Activated naive CD4-positive, alpha-beta T cell treated with anti-CD3 and anti-CD28 coated beads, Interleukin-2, amount 50 U/mL, for 72 hours (primary cell): ENCODE measurements around the gene SCARF1. TPM values are rescaled to one million over a fixed set of nuclear protein-coding genes. Genes with fewer than 3 reads are reported as not detected.

Source experiments
- ATAC-seq, 2 donors: fragments of 150-1000 bp; cut with Tn5 transposase; 2 replicates each; pipeline ENCODE4 v1.10.0; 2021; ENCODE audit warnings: mild to moderate bottlenecking in 2 of 2, moderate library complexity in 2 of 2
- DNase-seq, 2 donors: peaks; one replicate each; pipeline ENCODE4 v3.0.0; 2021 to 2022; ENCODE audit warnings: low spot score in 2 of 2
- H3K27ac Mint-ChIP-seq, 2 donors: one replicate each; pipeline ENCODE4 v1.8.0; 2022; ENCODE audit warnings: mild to moderate bottlenecking in 2 of 2, mixed read lengths in 2 of 2
- H3K36me3 Mint-ChIP-seq, 2 donors: one replicate each; pipeline ENCODE4 v1.8.0; 2022; ENCODE audit warnings: mixed read lengths in 2 of 2
- H3K9me3 Mint-ChIP-seq, 2 donors: one replicate each; pipeline ENCODE4 v1.8.0; 2022; ENCODE audit warnings: mixed read lengths in 2 of 2
- total RNA-seq, 2 donors: library from RNA; stranded (reverse); gene quantifications; one replicate each; pipeline ENCODE4 v1.2.3, GENCODE V29; 2022

The SCARF1 gene
- total RNA-seq, 2 donors from 2014 or later = 1.1 to 2.3 TPM

GRCh38 chr17:1592751-1593629 is 52.5 kb downstream of the SCARF1 start:
- DNase-seq = no peak
- peak overlapping the region in 1 of 2 donors; percentile 57 for H3K27ac Mint-ChIP-seq

GRCh38 chr17:1591474-1592090 is 54.0 kb downstream of the SCARF1 start:
- no peaks in the 10 kb centered on the region for H3K9me3 Mint-ChIP-seq
- no peak overlapping the region for H3K27ac Mint-ChIP-seq
- no peaks in the 10 kb centered on the region for H3K36me3 Mint-ChIP-seq
- ATAC-seq (no peak), DNase-seq (no peak)

More at GRCh38 chr17:1592751-1593629, 52.5 kb downstream of the SCARF1 start:
- ATAC-seq = no peak
- Mint-ChIP-seq H3K36me3 (no peaks in the 10 kb centered on the region), H3K9me3 (no peaks in the 10 kb centered on the region)

- H3K36me3 Mint-ChIP-seq = no peaks in the 10 kb centered on the region
- no peak for ATAC-seq
- no peak overlapping the region for H3K27ac Mint-ChIP-seq
- DNase-seq = no peak
- H3K9me3 Mint-ChIP-seq = no peaks in the 10 kb centered on the region
Observed at GRCh38 chr17:1590747-1591473, 54.6 kb downstream of the SCARF1 start.

- H3K27ac Mint-ChIP-seq = no peak overlapping the region
- peak; percentile 41 to 63 for ATAC-seq
- DNase-seq = no peak
- no peaks in the 10 kb centered on the region for H3K9me3 Mint-ChIP-seq
- no peaks in the 10 kb centered on the region for H3K36me3 Mint-ChIP-seq
Observed at GRCh38 chr17:1590029-1590746, 55.3 kb downstream of the SCARF1 start.

GRCh38 chr17:1588821-1589585 is 56.5 kb downstream of the SCARF1 start:
- DNase-seq (no peak), ATAC-seq (no peak)
- no peaks in the 10 kb centered on the region for H3K36me3 Mint-ChIP-seq
- no peaks in the 10 kb centered on the region for H3K9me3 Mint-ChIP-seq
- H3K27ac Mint-ChIP-seq = no peak overlapping the region

GRCh38 chr17:1584167-1584566 is 61.4 kb downstream of the SCARF1 start:
- no peak for DNase-seq
- Mint-ChIP-seq H3K9me3 (no peaks in the 10 kb centered on the region), H3K36me3 (no peaks in the 10 kb centered on the region), H3K27ac (no peak overlapping the region)
- ATAC-seq = no peak

Other genes with a start within 250 kb of the SCARF1 start
- gene YWHAE, start 245.5 kb downstream of the SCARF1 start, total RNA-seq = 100 to 1,000 TPM; 301 to 497 TPM
- 10 to 100 TPM; 12.5 to 17.7 TPM for gene CRK, start 189.5 kb downstream of the SCARF1 start, total RNA-seq
- 10 to 100 TPM; 10.6 to 32.2 TPM for gene MYO1C, start 153.0 kb downstream of the SCARF1 start, total RNA-seq
- gene INPP5K, start 129.1 kb downstream of the SCARF1 start, total RNA-seq = 10 to 100 TPM; 20.7 to 35.1 TPM
- gene PITPNA, start 82.9 kb downstream of the SCARF1 start, total RNA-seq = 10 to 100 TPM; 13.8 to 39.2 TPM
- gene SLC43A2, start 16.9 kb downstream of the SCARF1 start, total RNA-seq = under 1 TPM; 0.57 to 0.62 TPM
- 1 to 10 TPM; 1.7 to 2.5 TPM for gene RILP, start 4.1 kb upstream of the SCARF1 start, total RNA-seq
- gene PRPF8, start 39.1 kb upstream of the SCARF1 start, total RNA-seq = 100 to 1,000 TPM; 414 to 433 TPM
- under 1 TPM; 0.10 to 0.25 TPM for gene TLCD2, start 64.6 kb upstream of the SCARF1 start, total RNA-seq
- 10 to 100 TPM; 11.4 to 13.4 TPM for gene WDR81, start 79.0 kb upstream of the SCARF1 start, total RNA-seq
- gene SERPINF2, start 97.1 kb upstream of the SCARF1 start, total RNA-seq = under 1 TPM in 1 of 2 donors, not detected in 1; 0.36 TPM
- gene SERPINF1, start 116.3 kb upstream of the SCARF1 start, total RNA-seq = under 1 TPM in 1 of 2 donors, not detected in 1; 0.41 TPM
- 10 to 100 TPM; 18.5 to 19.8 TPM for gene SMYD4, start 184.2 kb upstream of the SCARF1 start, total RNA-seq
- 100 to 1,000 TPM; 118 to 174 TPM for gene RPA1, start 184.3 kb upstream of the SCARF1 start, total RNA-seq